HG03520 (cell line): ENCODE results near the gene S100A9.
"Not testable (repeated sequence)": the region's sequence is repeated elsewhere in the genome, so short reads cannot be mapped to it uniquely, and the experiment has no call there.

Experiments
- ATAC-seq: cut with Tn5 transposase; IDR thresholded peaks from one replicate; pipeline ENCODE4 v1.9.1; 2021; ENCODE audit warnings: mild to moderate bottlenecking, moderate library complexity; ENCODE audit not compliant: unreplicated experiment

Gene S100A9

GRCh38 chr1:153344718-153345025 lies 13.0 kb upstream of the S100A9 start:
- no peak for ATAC-seq

GRCh38 chr1:153345187-153346076 lies 12.2 kb upstream of the S100A9 start:
- ATAC-seq = no peak

DNA sequence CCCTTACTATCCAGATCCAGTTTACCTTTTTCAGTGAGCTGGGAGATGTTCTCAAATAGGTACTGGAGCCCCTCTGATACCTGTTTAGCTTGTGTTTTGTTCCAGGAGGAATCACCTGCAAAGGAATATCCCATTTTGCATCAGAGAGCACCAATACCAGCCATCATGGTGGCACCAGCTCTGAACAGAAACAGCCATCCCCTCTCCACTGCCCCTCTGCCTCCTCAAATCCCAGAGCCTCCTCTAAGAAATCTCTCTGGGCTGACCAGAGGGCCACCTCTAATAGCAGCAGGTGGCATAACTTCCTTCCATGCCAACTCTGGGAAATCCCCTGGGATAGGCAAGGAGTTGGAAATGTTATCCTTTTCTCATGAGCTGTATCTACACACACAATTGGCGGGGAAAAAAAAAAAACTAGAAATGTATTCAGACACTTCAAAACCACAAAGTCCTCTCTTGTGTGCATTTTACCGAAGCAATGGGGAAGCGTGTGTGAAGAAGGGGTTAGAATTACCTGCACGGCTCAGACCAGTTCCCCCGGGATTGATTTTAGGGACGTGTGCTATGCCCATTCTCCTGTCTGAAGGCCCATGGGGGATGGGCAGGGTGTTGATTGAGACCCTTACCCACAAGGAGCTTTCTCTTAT lies 11.5 kb upstream of the S100A9 start:
- no peak for ATAC-seq

- ATAC-seq = not testable (repeated sequence)
These were observed 10.6 kb upstream of the S100A9 start for GRCh38 chr1:153347049-153347448.

DNA sequence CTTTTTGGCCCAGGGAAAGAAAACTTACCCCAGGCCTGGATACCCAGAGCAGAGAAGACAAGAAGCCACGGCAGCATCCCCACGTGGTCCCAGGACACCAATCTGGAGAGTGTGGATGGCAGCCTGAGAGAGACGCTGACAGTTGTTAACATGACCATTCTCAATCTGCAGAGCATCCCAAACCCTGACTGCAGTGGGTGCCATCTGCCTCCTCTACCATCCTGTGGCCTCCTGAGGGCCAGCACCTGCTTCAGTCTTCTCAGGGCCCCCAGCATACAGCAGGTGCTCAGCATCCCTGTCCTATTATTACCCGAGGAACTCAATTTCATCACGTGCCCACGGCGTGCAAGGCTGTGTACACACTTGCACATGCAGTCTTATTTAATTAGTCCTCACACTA lies 9.8 kb upstream of the S100A9 start:
- no peak for ATAC-seq

DNA sequence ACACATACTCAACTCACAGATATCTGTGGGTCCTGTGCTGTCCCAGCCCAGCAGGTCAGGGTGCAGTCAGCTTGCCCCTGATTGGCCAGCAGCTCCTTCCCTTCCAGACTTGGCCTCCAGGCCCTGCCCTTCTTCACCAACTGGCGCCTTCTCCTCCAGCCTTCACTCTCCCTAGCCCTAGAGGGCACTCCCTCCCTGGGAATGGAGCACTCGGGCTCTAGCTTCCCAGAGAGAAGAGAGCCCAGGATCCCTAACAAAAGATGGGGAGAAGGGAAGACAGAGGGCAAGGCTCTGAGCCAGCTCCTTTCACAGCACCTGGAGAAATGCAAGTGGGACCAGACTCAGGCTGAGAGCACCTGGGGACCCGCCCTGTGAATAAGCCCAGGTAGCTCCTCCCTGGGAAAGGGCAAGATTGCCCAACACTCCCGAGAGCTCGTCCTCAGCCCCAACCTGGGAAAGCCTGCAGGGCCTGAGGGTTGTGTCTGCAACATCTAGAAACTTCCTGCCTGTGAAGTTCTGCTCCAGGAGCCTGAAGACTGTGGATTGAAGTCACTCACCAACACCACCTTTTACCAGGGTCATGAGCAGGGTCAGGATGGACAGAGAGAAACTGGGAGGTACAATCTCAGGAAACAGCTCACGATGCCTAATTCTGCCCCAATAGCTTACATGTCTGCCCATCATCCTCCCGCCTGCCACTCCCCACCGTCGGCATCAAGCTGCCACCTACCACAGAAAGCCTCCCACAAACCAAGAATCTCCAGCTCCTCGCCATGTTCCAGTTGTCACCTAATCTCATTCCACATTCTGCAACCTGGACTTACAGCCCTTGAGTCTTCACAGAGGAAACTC lies 8.9 kb upstream of the S100A9 start, which contains the start of gene PGLYRP4:
PGLYRP4 (minus strand) TSS at position 331 of the 852 bp plus-strand sequence. CDS start 909 bp downstream, outside the sequence.
- no peak for ATAC-seq

GRCh38 chr1:153349363-153350320 lies 8.0 kb upstream of the S100A9 start:
- no peak for ATAC-seq

DNA sequence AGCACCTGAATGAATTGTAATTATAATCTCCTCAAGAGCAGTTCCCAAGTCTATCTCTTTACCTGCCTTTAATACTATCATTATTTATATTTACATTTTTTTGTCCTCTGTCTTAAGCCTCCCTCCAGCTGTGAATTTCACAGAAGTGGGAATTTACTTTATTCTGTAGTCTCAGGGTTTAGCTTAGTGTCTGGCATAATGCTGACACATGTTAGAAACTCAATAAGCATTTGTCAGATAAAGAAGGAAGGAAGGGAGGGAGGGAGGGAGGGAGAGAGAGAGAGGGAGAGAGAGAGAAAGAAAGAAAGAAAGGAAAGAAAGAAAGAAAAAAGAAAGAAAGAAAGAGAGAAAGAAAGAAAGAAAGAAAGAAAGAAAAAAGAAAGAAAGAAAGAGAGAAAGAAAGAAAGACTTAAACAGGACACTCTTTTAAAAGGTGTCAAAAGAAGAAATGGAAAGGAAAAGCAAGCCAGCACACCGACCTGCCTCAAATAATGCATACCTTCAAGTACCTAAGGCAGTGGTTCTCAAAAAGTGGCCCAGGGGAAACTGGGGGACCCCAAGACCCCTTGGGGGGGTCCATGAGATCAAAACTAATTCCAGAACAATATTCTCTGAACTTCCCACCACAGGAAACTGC lies 7.2 kb upstream of the S100A9 start:
- no peak for ATAC-seq

- ATAC-seq = peak; percentile 71
These were observed 5.1 kb upstream of the S100A9 start for GRCh38 chr1:153352523-153352922.

- ATAC-seq = no peak
These were observed 4.3 kb upstream of the S100A9 start for GRCh38 chr1:153353226-153353947.

GRCh38 chr1:153354515-153355193 lies 3.0 kb upstream of the S100A9 start:
- ATAC-seq = no peak

DNA sequence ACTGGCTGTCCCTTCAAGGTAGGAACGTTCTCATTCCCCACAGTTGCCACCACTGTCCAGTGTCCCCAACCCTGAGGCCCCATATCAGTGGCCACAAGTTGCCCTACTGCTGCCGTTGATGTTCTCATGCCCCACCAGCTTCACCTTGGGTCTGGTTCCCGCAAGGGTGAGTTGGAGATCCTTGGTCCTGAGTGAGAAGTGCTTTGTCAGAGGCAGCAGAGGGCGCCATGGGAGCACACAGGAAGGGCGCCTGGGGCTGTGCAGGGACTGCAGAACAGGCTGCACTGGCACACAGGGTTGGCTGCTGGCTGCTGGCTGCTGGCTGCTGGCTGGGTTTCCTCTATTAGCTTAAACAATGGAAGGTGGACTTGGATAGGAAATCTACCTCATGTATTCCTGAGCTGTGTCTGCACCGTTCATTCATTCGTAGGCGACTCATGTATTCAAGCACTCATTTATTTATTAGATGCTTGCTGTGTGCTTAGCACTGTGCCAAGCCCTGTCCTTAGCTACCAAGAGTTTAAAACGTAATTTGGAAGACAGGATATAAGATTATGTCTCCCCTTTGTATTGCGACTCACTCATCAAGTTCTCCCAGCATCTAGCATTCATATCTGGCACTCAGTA lies 2.1 kb upstream of the S100A9 start:
- ATAC-seq = no peak

DNA sequence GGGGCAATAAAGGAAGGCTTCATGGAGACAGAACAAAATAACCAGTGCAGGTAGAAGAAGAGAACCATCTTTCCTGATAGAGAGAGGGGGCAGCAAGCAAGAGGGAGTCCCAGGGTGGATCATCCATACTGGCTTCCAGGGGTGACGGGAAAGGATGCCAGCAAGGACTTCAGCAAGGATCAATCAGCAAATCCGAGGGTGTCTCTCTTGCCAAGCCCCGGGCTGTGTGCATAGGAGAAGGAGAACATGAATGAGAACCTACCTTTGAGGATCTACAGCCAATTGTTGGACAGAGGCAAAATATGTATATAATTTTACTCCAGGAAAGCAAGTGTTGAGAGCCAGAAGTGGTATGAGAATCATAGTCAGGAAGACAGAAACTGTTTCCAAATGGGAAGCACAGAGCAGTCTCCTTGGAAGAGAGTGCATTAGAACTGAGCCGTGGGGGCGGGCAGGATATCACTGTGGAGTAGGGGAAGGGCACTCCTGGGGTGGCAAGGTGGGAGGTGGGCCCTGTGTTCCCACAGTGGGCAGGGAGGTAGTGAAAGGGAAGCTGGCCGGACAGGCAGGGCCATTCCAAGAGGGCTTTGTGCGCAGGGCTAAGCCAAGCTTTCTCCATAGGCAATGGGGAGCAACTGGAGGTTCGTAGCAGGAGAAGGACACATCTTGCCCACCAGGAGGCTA lies 1.1 kb upstream of the S100A9 start:
- ATAC-seq = no peak

DNA sequence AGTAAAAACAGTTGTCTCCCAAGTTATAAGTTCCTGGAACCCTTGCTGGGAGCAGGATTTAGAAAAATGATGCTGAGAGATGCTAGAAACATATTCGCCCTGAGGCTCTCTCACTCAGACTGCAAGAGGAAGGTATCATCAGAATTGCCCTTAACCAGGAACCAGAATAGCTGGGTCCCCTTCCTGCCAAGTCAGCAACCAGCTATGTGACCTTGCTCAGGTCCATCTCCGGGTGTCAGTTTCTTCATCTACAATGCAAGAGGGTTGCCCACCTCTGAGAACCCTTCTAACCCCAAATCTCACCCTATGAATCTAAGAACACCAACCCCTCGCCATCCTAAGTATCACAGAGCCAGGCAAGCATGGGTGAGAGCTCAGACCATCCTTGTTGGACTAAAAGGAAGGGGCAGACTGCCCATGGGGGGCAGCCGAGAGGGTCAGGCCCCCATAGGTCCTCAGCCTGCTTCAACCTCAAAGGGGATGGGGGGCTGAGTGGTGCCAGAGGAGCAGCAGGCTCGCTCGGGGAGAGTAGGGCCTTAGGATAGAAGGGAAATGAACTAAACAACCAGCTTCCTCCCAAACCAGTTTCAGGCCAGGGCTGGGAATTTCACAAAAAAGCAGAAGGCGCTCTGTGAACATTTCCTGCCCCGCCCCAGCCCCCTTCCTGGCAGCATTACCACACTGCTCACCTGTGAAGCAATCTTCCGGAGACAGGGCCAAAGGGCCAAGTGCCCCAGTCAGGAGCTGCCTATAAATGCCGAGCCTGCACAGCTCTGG lies 390 bp upstream of the S100A9 start:
- no peak for ATAC-seq

DNA sequence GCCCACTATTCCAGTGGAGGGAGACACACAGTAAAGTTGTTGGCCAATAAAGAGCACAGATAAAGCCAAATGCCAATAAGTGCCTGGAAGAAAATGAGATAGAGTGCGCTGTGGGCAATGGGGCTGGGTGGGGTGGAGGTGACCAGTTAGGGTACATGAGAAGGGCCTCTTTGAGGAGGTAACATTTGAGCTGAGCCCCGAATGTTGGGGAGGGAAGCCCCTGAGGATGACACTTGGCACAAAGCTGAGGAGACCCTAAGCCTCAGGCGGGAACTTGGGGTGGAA lies 979 bp downstream of the S100A9 start:
- no peak for ATAC-seq

GRCh38 chr1:153359241-153359640 lies 1.6 kb downstream of the S100A9 start:
- no peak for ATAC-seq

- ATAC-seq = no peak
These were observed 2.5 kb downstream of the S100A9 start for GRCh38 chr1:153360190-153360589.
